Vagina (tissue), 2 donors: Measurements from ENCODE around the gene LAMB1.
A peak's percentile ranks its signal among the peaks of the same experiment; 100 is the strongest.

Experiments used
- POLR2A ChIP-seq, 2 donors: fragments of 450-650 bp; IDR thresholded peaks; one replicate each; pipeline ENCODE4 v1.6.1; 2017; ENCODE audit warnings: antibody characterized with exemption in 2 of 2, mild to moderate bottlenecking in 2 of 2, moderate library complexity in 2 of 2
- TF ChIP-seq, protein P1 (sequence below), 3 experiments: fragments of 450-650 bp in 2 of 3; fragments of 200-600 bp in 1 of 3; sonication (generic) in 1 of 3; IDR thresholded peaks; one replicate each; pipeline ENCODE4 v1.5.1; 2017 to 2019; ENCODE audit warnings: antibody characterized with exemption in 3 of 3, mild to moderate bottlenecking in 2 of 3, moderate library complexity in 2 of 3

DNA sequence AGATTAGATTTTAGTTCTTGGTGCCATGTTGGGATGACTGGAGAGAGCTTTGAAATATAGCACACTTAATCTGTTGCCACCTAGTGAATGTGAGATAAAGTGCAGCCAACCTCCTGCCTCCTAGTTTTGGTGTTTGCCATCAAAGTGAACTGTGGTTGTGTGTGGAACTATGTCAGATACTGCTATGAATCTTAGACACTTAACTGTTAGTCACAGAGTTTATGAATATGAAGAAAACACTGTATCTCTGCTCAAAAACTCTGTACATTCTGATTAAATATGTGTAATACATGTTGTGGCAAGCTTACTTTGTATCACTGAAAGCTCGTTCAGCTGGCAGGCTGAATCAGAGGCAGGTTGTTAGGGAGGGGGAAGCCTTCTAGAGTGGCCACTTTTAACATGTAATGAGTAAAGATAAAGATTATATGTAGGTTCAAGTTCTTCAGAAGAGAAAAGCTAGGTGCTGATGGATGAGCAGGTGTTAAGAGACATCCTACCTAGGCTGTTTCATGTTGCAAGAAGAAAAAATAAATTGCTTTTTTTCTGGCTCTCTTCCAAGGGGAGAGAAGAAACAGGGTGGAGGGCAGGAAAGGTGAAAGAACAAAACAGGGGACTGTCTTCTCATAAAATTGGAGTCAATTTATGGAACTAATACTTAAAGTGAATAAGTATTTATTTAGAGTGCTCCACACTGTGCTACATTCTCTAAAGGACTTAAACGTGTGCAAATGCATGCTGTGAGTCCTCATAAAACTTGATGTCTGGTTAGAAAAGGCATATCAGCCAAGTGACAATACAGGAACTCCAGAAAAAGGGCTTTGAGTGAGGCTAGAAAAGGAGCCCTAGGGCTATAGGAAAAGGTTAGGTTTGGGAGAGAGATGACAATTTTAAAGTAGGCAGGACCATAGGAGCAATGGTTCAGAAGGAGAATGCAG is 14.1 kb upstream of the LAMB1 start:
- TF ChIP-seq, protein P1, sequence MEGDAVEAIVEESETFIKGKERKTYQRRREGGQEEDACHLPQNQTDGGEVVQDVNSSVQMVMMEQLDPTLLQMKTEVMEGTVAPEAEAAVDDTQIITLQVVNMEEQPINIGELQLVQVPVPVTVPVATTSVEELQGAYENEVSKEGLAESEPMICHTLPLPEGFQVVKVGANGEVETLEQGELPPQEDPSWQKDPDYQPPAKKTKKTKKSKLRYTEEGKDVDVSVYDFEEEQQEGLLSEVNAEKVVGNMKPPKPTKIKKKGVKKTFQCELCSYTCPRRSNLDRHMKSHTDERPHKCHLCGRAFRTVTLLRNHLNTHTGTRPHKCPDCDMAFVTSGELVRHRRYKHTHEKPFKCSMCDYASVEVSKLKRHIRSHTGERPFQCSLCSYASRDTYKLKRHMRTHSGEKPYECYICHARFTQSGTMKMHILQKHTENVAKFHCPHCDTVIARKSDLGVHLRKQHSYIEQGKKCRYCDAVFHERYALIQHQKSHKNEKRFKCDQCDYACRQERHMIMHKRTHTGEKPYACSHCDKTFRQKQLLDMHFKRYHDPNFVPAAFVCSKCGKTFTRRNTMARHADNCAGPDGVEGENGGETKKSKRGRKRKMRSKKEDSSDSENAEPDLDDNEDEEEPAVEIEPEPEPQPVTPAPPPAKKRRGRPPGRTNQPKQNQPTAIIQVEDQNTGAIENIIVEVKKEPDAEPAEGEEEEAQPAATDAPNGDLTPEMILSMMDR (IDR thresholded peaks at IDR 0.05), result peak in 1 of 3 experiments; percentile 33
- no peak for TF ChIP-seq POLR2A (IDR thresholded peaks at IDR 0.05)
